Natural killer cell treated with Interleukin-12 subunit alpha and Interleukin-12 subunit beta and Interleukin-15 and Interleukin-18, amount 100 ng/mL, for 72 hours (primary cell): ENCODE results near the gene MFSD2A. TPM values are rescaled to one million over a fixed set of nuclear protein-coding genes. Genes with fewer than 3 reads are reported as not detected.

Experiments
- ATAC-seq, 2 donors: fragments of 150-1000 bp; cut with Tn5 transposase in 1 of 2; sonication (Bioruptor Pico), chemical (Tn5 transposase) in 1 of 2; 2 replicates each; pipeline ENCODE4 v1.10.0; 2021
- DNase-seq: peaks from one replicate; pipeline ENCODE4 v3.0.0; 2022; ENCODE audit warnings: low spot score
- H3K27ac Mint-ChIP-seq, 2 donors: 1 replicate in 1 of 2; 2 replicates in 1 of 2; pipeline ENCODE4 v1.8.0; 2022; ENCODE audit warnings: mixed read lengths in 2 of 2, mild to moderate bottlenecking in 1 of 2, moderate library complexity in 1 of 2
- H3K27me3 Mint-ChIP-seq, 2 donors: 1 replicate in 1 of 2; 2 replicates in 1 of 2; pipeline ENCODE4 v1.8.0; 2022; ENCODE audit warnings: mixed read lengths in 2 of 2
- H3K36me3 Mint-ChIP-seq: one replicate; pipeline ENCODE4 v1.8.0; 2022; ENCODE audit warnings: mixed read lengths
- H3K4me1 Mint-ChIP-seq, 2 donors: 1 replicate in 1 of 2; 2 replicates in 1 of 2; pipeline ENCODE4 v1.8.0; 2022; ENCODE audit warnings: low read depth in 2 of 2, mixed read lengths in 2 of 2, mild to moderate bottlenecking in 1 of 2
- H3K4me3 Mint-ChIP-seq: one replicate; pipeline ENCODE4 v1.8.0; 2022; ENCODE audit warnings: mixed read lengths
- H3K9me3 Mint-ChIP-seq: 2 replicates; pipeline ENCODE4 v1.8.0; 2022; ENCODE audit warnings: mixed read lengths
- total RNA-seq, 2 donors: library from RNA; stranded (reverse); gene quantifications; one replicate each; pipeline ENCODE4 v1.2.3, GENCODE V29; 2022

The MFSD2A gene
- total RNA-seq, 2 donors from 2014 or later: 41.4 to 62.7 TPM

DNA sequence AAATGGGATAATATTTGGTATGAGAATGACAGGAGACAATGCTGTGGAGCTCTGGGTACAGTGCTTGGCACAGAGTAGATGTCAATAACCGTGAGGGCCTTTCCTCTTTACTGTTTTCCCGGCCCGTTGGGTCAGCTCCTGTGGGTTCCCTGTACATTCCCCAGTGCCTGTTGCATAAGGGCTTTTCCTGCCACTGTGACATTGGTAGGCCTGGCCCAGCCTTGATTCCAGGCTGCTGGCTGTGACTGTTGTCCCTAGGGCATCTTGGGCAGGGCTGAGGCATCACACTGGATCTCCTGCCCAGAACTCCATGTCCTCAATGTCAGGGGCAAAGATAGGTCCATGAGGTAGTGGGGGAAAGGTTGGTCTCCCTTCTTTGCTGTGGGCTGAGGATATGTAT, 27.4 kb upstream of the MFSD2A start:
- DNase-seq (no peak), ATAC-seq (peak in 1 of 2 donors; percentile 24)
- no peak overlapping the region for H3K27ac Mint-ChIP-seq
- H3K27me3 Mint-ChIP-seq: peaks cover 0 to 7% of the 10 kb centered on the region in 2 donors
- no peaks in the 10 kb centered on the region for H3K9me3 Mint-ChIP-seq
- no peaks in the 10 kb centered on the region for H3K36me3 Mint-ChIP-seq
- H3K4me3 Mint-ChIP-seq: no peak overlapping the region
- peaks cover 0 to 9% of the 10 kb centered on the region in 2 donors for H3K4me1 Mint-ChIP-seq

- no peak overlapping the region for H3K27ac Mint-ChIP-seq
- no peak for ATAC-seq
- no peaks in the 10 kb centered on the region for H3K9me3 Mint-ChIP-seq
- no peaks in the 10 kb centered on the region for H3K36me3 Mint-ChIP-seq
- H3K4me1 Mint-ChIP-seq: peaks cover 0 to 9% of the 10 kb centered on the region in 2 donors
- peaks cover 0 to 7% of the 10 kb centered on the region in 2 donors for H3K27me3 Mint-ChIP-seq
- no peak overlapping the region for H3K4me3 Mint-ChIP-seq
- no peak for DNase-seq
Observed at GRCh38 chr1:39928809-39929587, 25.9 kb upstream of the MFSD2A start.

DNA sequence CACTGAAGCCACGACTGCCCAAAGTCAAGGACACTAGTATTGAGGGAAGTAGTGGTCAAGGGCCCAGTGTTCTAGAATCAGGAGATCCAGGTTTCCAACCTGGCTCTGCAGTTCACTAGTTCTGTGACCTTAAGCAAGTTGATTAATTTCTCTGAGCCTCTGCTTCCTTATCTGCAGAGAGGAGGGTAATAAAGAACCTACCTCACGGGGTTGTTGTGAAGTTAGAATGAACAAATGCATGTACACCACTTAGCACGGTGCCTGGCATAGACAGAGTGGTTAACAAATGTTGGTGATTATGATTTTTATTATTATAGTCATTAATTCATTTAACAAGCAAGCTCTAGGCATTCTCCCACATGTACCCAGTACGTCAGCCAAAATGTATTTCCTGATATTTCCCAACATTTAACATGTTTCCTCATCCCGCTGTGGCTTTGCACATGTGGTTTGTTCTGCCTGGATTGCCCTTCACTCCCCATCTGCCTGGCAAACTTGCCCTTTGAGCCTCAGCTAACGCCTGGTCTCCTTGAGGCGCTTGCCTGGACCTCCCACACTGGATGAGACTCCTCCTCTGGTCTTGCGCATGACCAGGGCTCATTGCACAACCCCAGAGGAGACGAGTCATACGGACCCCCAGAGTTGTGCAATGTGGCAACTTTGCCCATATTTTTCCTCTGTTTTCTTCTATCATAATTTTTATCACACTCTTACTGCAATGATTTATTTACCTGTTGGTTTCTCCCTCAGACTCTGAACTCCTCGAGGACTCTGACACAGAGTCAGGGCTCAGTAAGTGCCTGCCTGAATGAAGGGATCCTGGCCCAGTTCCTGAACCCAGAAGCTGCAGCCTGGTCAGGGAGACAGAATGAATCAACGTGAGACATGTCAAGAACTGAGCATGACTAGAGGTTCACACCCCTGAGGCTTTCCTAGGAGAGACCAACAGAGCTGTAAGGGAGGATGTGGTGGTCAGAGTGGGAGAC, 20.7 kb upstream of the MFSD2A start:
- Mint-ChIP-seq H3K4me1 (peaks cover 12 to 17% of the 10 kb centered on the region in 2 donors), H3K27me3 (peaks cover 2 to 7% of the 10 kb centered on the region in 2 donors), H3K9me3 (no peaks in the 10 kb centered on the region), H3K4me3 (peak overlapping the region; percentile 5), H3K27ac (peak overlapping the region; percentile 19 to 81), H3K36me3 (no peaks in the 10 kb centered on the region)
- DNase-seq: peak; percentile 75
- peak; percentile 78 to 93 for ATAC-seq

DNA sequence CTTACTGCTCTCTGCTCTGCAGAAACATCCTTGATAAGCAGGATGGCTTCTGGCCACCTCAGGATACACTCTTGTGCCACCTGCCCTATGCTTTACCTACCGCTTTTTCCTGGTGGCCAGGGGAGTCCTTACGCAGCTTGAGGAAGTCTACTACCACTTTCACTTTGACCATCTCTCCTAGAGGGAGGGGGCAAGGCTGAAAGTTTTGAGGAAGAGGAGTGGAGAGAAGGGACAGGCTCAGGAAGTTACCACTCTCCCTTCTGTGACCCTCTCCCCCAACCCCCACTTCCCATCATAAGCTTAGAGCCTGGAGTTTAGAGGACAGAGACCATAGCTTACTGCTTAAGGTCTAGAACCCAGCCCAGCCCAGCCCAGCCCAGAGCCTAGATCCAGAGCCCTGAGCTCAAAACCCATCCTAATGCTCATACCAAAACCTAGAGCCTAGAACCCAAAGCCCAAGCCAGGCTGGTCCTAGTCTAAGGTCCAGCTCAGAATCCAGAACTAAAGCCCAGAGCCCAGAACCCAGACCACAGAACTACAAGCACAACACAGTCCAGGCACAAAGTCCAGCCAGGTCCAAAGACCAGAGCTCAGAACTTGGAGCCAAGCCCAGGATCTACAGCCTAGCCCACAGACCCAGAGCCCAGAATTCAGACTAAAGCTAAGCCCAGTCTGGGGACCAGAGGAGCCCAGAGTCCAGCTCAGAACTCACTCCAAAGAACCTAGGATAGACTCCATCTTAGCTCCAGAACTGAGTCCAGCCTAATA, 18.0 kb upstream of the MFSD2A start:
- DNase-seq (no peak), ATAC-seq (no peak)
- no peaks in the 10 kb centered on the region for H3K36me3 Mint-ChIP-seq
- H3K4me3 Mint-ChIP-seq: peak overlapping the region; percentile 47
- peaks cover 2% of the 10 kb centered on the region in 2 donors for H3K27me3 Mint-ChIP-seq
- no peaks in the 10 kb centered on the region for H3K9me3 Mint-ChIP-seq
- peak overlapping the region in 1 of 2 donors; percentile 66 for H3K27ac Mint-ChIP-seq
- H3K4me1 Mint-ChIP-seq: peaks cover 12 to 17% of the 10 kb centered on the region in 2 donors

DNA sequence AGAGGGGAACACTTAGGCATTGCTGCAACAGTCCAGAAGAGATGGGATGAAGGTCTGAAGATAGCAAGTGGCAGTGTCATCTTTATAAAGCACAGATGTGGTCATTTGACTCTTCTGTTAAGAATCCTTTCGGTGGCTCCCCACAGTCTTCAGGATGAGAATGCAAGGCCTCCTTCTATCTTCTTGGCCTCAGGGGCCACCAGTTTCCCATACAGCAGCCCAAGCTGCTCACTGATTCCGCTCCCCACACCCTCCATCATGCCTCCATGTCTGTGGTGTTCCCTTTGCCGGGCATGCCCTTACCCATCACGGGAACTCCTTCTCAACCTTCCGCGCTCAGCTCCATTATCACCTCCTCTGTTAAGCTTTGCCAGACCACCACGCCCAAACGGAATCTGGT, 16.1 kb upstream of the MFSD2A start:
- Mint-ChIP-seq H3K4me3 (no peak overlapping the region), H3K27me3 (peaks cover 0 to 4% of the 10 kb centered on the region in 2 donors), H3K27ac (no peak overlapping the region), H3K9me3 (no peaks in the 10 kb centered on the region), H3K36me3 (no peaks in the 10 kb centered on the region), H3K4me1 (peaks cover 12 to 17% of the 10 kb centered on the region in 2 donors)
- no peak for DNase-seq
- no peak for ATAC-seq

DNA sequence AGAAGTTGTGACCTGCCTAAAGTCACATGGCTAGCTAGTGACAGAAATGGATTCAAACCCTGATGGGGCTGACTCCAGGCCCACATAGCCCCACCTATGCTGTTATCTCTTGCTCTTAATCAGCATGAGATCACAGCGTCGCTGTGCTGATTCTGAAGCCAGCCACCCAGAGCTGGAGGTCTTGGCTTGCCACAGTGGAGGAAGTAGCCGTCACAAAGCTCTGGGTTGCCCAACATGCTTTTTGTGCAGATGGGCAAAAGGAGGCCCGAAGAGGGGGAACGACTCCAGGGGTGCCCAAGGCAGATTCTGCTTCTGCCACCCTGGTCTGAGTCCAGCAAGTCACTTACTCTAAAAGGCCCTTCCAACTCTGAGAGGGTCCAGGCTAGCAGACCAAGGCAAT, 14.7 kb upstream of the MFSD2A start:
- Mint-ChIP-seq H3K27ac (no peak overlapping the region), H3K27me3 (peaks cover 0 to 6% of the 10 kb centered on the region in 2 donors), H3K9me3 (no peaks in the 10 kb centered on the region), H3K4me3 (no peak overlapping the region), H3K36me3 (no peaks in the 10 kb centered on the region), H3K4me1 (peaks cover 4 to 12% of the 10 kb centered on the region in 2 donors)
- DNase-seq (no peak), ATAC-seq (peak; percentile 22 to 60)

GRCh38 chr1:39940980-39941871, 13.7 kb upstream of the MFSD2A start:
- H3K36me3 Mint-ChIP-seq: no peaks in the 10 kb centered on the region

GRCh38 chr1:39943471-39944290, 11.3 kb upstream of the MFSD2A start:
- peaks cover 0 to 4% of the 10 kb centered on the region in 2 donors for H3K27me3 Mint-ChIP-seq
- DNase-seq (no peak), ATAC-seq (no peak)
- H3K9me3 Mint-ChIP-seq: no peaks in the 10 kb centered on the region
- peaks cover 0 to 3% of the 10 kb centered on the region in 2 donors for H3K4me1 Mint-ChIP-seq
- H3K27ac Mint-ChIP-seq: no peak overlapping the region
- no peaks in the 10 kb centered on the region for H3K36me3 Mint-ChIP-seq
- no peak overlapping the region for H3K4me3 Mint-ChIP-seq

More at GRCh38 chr1:39940980-39941871, 13.7 kb upstream of the MFSD2A start:
- Mint-ChIP-seq H3K27me3 (peaks cover 0 to 4% of the 10 kb centered on the region in 2 donors), H3K27ac (no peak overlapping the region), H3K9me3 (no peaks in the 10 kb centered on the region), H3K4me1 (peaks cover 4 to 9% of the 10 kb centered on the region in 2 donors), H3K4me3 (no peak overlapping the region)
- DNase-seq: no peak
- ATAC-seq: no peak

- Mint-ChIP-seq H3K27ac (no peak overlapping the region), H3K9me3 (no peaks in the 10 kb centered on the region), H3K4me3 (no peak overlapping the region), H3K4me1 (peaks cover 0 to 3% of the 10 kb centered on the region in 2 donors), H3K27me3 (peaks cover 0 to 4% of the 10 kb centered on the region in 2 donors), H3K36me3 (no peaks in the 10 kb centered on the region)
- no peak for DNase-seq
- ATAC-seq: no peak
Observed at GRCh38 chr1:39944410-39945112, 10.4 kb upstream of the MFSD2A start.

- ATAC-seq (no peak), DNase-seq (no peak)
- H3K36me3 Mint-ChIP-seq: no peaks in the 10 kb centered on the region
- H3K4me1 Mint-ChIP-seq: peaks cover 8% of the 10 kb centered on the region in 2 donors
- no peak overlapping the region for H3K4me3 Mint-ChIP-seq
- H3K27ac Mint-ChIP-seq: no peak overlapping the region
- peaks cover 0 to 4% of the 10 kb centered on the region in 2 donors for H3K27me3 Mint-ChIP-seq
- H3K9me3 Mint-ChIP-seq: no peaks in the 10 kb centered on the region
Observed at GRCh38 chr1:39946216-39946615, 8.7 kb upstream of the MFSD2A start.

- ATAC-seq: no peak
- H3K9me3 Mint-ChIP-seq: no peaks in the 10 kb centered on the region
- H3K4me3 Mint-ChIP-seq: no peak overlapping the region
- no peak overlapping the region for H3K27ac Mint-ChIP-seq
- H3K4me1 Mint-ChIP-seq: peaks cover 8% of the 10 kb centered on the region in 2 donors
- no peaks in the 10 kb centered on the region for H3K36me3 Mint-ChIP-seq
- DNase-seq: no peak
- H3K27me3 Mint-ChIP-seq: peaks cover 0 to 4% of the 10 kb centered on the region in 2 donors
Observed at GRCh38 chr1:39947260-39947659, 7.7 kb upstream of the MFSD2A start.
